HCT116 (cell line): ENCODE data around the gene RNPEPL1. TPM values are rescaled to one million over a fixed set of nuclear protein-coding genes. Genes with fewer than 3 reads are reported as not detected.

Experiments
- ATAC-seq: fragments of 200-7000 bp; cut with Tn5 transposase; 2 replicates; pipeline ENCODE4 v1.9.1; 2020; ENCODE audit warnings: mild to moderate bottlenecking, moderate library complexity
- BruUV-seq: library from RNA; stranded (reverse); fragments of 400-500 nt; replicated peaks from 2 replicates; lab custom pipeline; 2021; lab: Mats Ljungman, UMichigan
- CTCF ChIA-PET: fragments of 300-600 bp; sonication (Branson Sonifier 250); formaldehyde crosslinking; loops from one replicate; lab custom pipeline; 2021; ENCODE audit warnings: antibody characterized with exemption; lab: Charles Lee
- POLR2A ChIA-PET: fragments of 300-600, 350-600 bp; sonication (Branson Sonifier 250); formaldehyde crosslinking; loops from one replicate; lab custom pipeline; 2021; ENCODE audit warnings: antibody characterized with exemption; lab: Charles Lee
- RAD21 ChIA-PET, 2 experiments: fragments of 300-600 bp; sonication (Branson Sonifier 250); formaldehyde crosslinking; loops; one replicate each; lab custom pipeline; 2023; ENCODE audit warnings: low total read pairs in 2 of 2; ENCODE audit not compliant: uncharacterized antibody in 2 of 2, unreplicated experiment in 2 of 2, low non-redundant PET in 1 of 2; lab: Charles Lee
- DNase-seq: peaks from one replicate; pipeline ENCODE4 v3.0.0-alpha.2; 2010; ENCODE audit warnings: low read depth, low spot score
- H2AFZ ChIP-seq: fragments of 200-600 bp; shearing (Covaris generic), sonication (generic); 2 replicates; pipeline ENCODE4 v1.6.1; 2017; ENCODE audit warnings: low read depth, mixed run types, mixed read lengths, antibody characterized with exemption, low read length; ENCODE audit not compliant: poor library complexity, severe bottlenecking
- H3K27ac ChIP-seq: 2 replicates; pipeline ENCODE4 v1.5.1; 2012; ENCODE audit warnings: low read depth, low read length
- H3K27me3 ChIP-seq: fragments of 200-600 bp; sonication (generic); 2 replicates; pipeline ENCODE4 v1.6.1; 2016; ENCODE audit warnings: mixed run types, low read length, mixed read lengths; ENCODE audit not compliant: insufficient read depth
- H3K36me3 ChIP-seq, 2 experiments: fragments of 200-500 bp in 1 of 2; fragments of 200-600 bp in 1 of 2; sonication (Bioruptor generic) in 1 of 2; sonication (generic) in 1 of 2; 2 replicates each; pipeline versions ENCODE4 v1.5.1 to v1.6.1; 2014 to 2016; ENCODE audit warnings: low read length in 2 of 2, inconsistent platforms in 1 of 2, mixed read lengths in 1 of 2, mixed run types in 1 of 2; ENCODE audit not compliant: insufficient read depth in 2 of 2, control insufficient read depth in 1 of 2
- H3K4me1 ChIP-seq, 2 experiments: fragments of 200-600 bp in 1 of 2; sonication (generic) in 1 of 2; 2 replicates each; pipeline versions ENCODE4 v1.5.1 to v1.6.1; 2012 to 2017; ENCODE audit warnings: low read length in 2 of 2, inconsistent platforms in 1 of 2, mild to moderate bottlenecking in 1 of 2, mixed read lengths in 1 of 2, mixed run types in 1 of 2, moderate library complexity in 1 of 2; ENCODE audit not compliant: insufficient read depth in 2 of 2, control insufficient read depth in 1 of 2
- H3K4me2 ChIP-seq: fragments of 200-600 bp; sonication (generic); 2 replicates; pipeline ENCODE4 v1.6.1; 2017; ENCODE audit warnings: mixed run types, low read length, mixed read lengths
- H3K4me3 ChIP-seq, 2 experiments: fragments of 200-600 bp in 1 of 2; sonication (generic) in 1 of 2; replicated peaks in 1 of 2; 2 replicates each; pipeline ENCODE4 v1.5.1; 2011 to 2016; ENCODE audit warnings: low read length in 2 of 2, control low read depth in 1 of 2, low read depth in 1 of 2, mild to moderate bottlenecking in 1 of 2, mixed read lengths in 1 of 2, mixed run types in 1 of 2
- H3K79me2 ChIP-seq: fragments of 200-600 bp; sonication (generic); 2 replicates; pipeline ENCODE4 v1.6.1; 2017; ENCODE audit warnings: mild to moderate bottlenecking, mixed run types, low read length, moderate library complexity, mixed read lengths; ENCODE audit not compliant: insufficient read depth
- H3K9ac ChIP-seq: fragments of 200-600 bp; sonication (generic); 2 replicates; pipeline ENCODE4 v1.6.1; 2016; ENCODE audit warnings: low read length, mixed read lengths
- H3K9me2 ChIP-seq: fragments of 200-600 bp; sonication (generic), shearing (Covaris generic); 2 replicates; pipeline ENCODE4 v1.6.1; 2017; ENCODE audit warnings: mixed run types, mild to moderate bottlenecking, moderate library complexity; ENCODE audit not compliant: insufficient read depth
- H3K9me3 ChIP-seq, 2 experiments: fragments of 200-500 bp in 1 of 2; fragments of 200-600 bp in 1 of 2; sonication (Bioruptor generic) in 1 of 2; sonication (generic) in 1 of 2; 2 replicates each; pipeline ENCODE4 v1.6.1; 2014 to 2017; ENCODE audit warnings: low read length in 2 of 2, mixed read lengths in 2 of 2, inconsistent platforms in 1 of 2, low read depth in 1 of 2, mild to moderate bottlenecking in 1 of 2, mixed run types in 1 of 2, moderate library complexity in 1 of 2; ENCODE audit not compliant: control insufficient read depth in 1 of 2, insufficient read depth in 1 of 2
- H4K20me1 ChIP-seq: fragments of 200-600 bp; sonication (generic), shearing (Covaris generic); 2 replicates; pipeline ENCODE4 v1.6.1; 2017; ENCODE audit warnings: mixed run types, mild to moderate bottlenecking, moderate library complexity; ENCODE audit not compliant: insufficient read depth
- ATF3 ChIP-seq: IDR thresholded peaks from 2 replicates; pipeline ENCODE4 v1.6.1; 2012
- CEBPB ChIP-seq: IDR thresholded peaks from 2 replicates; pipeline ENCODE4 v1.6.1; 2012; ENCODE audit warnings: low read depth
- EZH2phosphoT487 ChIP-seq: fragments of 200-600 bp; IDR thresholded peaks from 2 replicates; pipeline ENCODE4 v1.6.1; 2018; ENCODE audit warnings: antibody characterized with exemption, borderline replicate concordance
- JUND ChIP-seq: IDR thresholded peaks from 2 replicates; pipeline ENCODE4 v1.6.1; 2012
- MAX ChIP-seq: IDR thresholded peaks from 2 replicates; pipeline ENCODE4 v1.6.1; 2012
- POLR2A ChIP-seq: IDR thresholded peaks from 2 replicates; pipeline ENCODE4 v1.7.0; 2011; ENCODE audit warnings: borderline replicate concordance; ENCODE audit not compliant: insufficient read depth, insufficient read length; ENCODE audit errors: extremely low read depth
- RAD21 ChIP-seq: IDR thresholded peaks from 2 replicates; pipeline ENCODE4 v1.6.1; 2012; ENCODE audit warnings: low read depth, mild to moderate bottlenecking
- SIN3A ChIP-seq: IDR thresholded peaks from 2 replicates; pipeline ENCODE4 v1.6.1; 2012; ENCODE audit warnings: low read depth
- SP1 ChIP-seq: IDR thresholded peaks from 2 replicates; pipeline ENCODE4 v1.6.1; 2012; ENCODE audit warnings: low read depth
- SRF ChIP-seq: IDR thresholded peaks from 2 replicates; pipeline ENCODE4 v1.6.1; 2012; ENCODE audit warnings: low read depth
- TCF7L2 ChIP-seq: IDR thresholded peaks from 2 replicates; pipeline ENCODE4 v1.7.0; 2011; ENCODE audit warnings: borderline replicate concordance, inconsistent platforms; ENCODE audit not compliant: insufficient read depth, insufficient read length; ENCODE audit errors: extremely low read depth
- ZFX ChIP-seq: fragments of 450-650 bp; IDR thresholded peaks from 2 replicates; pipeline ENCODE4 v1.6.1; 2017
- ZNF274 ChIP-seq: fragments of 200-500 bp; sonication (Bioruptor generic); IDR thresholded peaks from 2 replicates; pipeline ENCODE4 v1.6.1; 2014; ENCODE audit warnings: mild to moderate bottlenecking, low read depth, low read length, inconsistent platforms
- intact Hi-C: fragments of 100-400 bp; cut with micrococcal nuclease; formaldehyde crosslinking; loops from 2 replicates; pipeline ENCODE4 v1.10.0; 2022
- total RNA-seq: library from RNA; stranded (reverse); gene quantifications from one replicate; pipeline ENCODE4 v1.2.1, GENCODE V29; 2021; ENCODE audit not compliant: unreplicated experiment

Gene RNPEPL1
- total RNA-seq, 1 experiment from 2014 or later, result 49.7 TPM

- RAD21 ChIA-PET, result no interaction called here
- TF ChIP-seq TCF7L2, result no peak
- TF ChIP-seq EZH2phosphoT487, result no peak
- no peak for TF ChIP-seq SIN3A
- TF ChIP-seq POLR2A, result no peak
- no peak for TF ChIP-seq ZNF274
- no peak for TF ChIP-seq SP1
- TF ChIP-seq MAX, result no peak
- TF ChIP-seq ATF3, result no peak
- TF ChIP-seq SRF, result no peak
- TF ChIP-seq RAD21, result no peak
- no peak for TF ChIP-seq JUND
- TF ChIP-seq CEBPB, result no peak
- TF ChIP-seq ZFX, result no peak
- Histone ChIP-seq H3K79me2 (no peaks in the 10 kb centered on the region), H3K9me3 (no peaks in the 10 kb centered on the region), H3K27ac (no peak overlapping the region), H3K4me3 (no peak overlapping the region), H3K36me3 (no peaks in the 10 kb centered on the region), H3K9ac (no peak overlapping the region), H3K4me2 (no peak overlapping the region), H3K4me1 (peaks cover 8 to 25% of the 10 kb centered on the region in 2 experiments; a peak in 3 of 4 replicates), H3K9me2 (no peaks in the 10 kb centered on the region), H3K27me3 (no peaks in the 10 kb centered on the region), H4K20me1 (no peaks in the 10 kb centered on the region), H2AFZ (no peak overlapping the region)
- no TSS peak for BruUV-seq
- ATAC-seq, result no peak
- CTCF ChIA-PET, result interaction anchor here (1.2 to 1.5 kb wide), 2 partner anchors 10 to 237 kb away, joined by 4 read pairs; no protein-coding TSS in a partner anchor
- no peak for DNase-seq
- intact Hi-C loops, result no loop called here
- POLR2A ChIA-PET, result no interaction called here
These were observed 35.0 kb downstream of the RNPEPL1 start for GRCh38 chr2:240603081-240603835.
